GM21619 (cell line): ENCODE measurements around the gene RPS25.
"Not testable (repeated sequence)": the region's sequence is repeated elsewhere in the genome, so short reads cannot be mapped to it uniquely, and the experiment has no call there.

Experiments used
- ATAC-seq: cut with Tn5 transposase; IDR thresholded peaks from one replicate; pipeline ENCODE4 v1.9.1; 2021; ENCODE audit not compliant: unreplicated experiment

Gene RPS25

DNA sequence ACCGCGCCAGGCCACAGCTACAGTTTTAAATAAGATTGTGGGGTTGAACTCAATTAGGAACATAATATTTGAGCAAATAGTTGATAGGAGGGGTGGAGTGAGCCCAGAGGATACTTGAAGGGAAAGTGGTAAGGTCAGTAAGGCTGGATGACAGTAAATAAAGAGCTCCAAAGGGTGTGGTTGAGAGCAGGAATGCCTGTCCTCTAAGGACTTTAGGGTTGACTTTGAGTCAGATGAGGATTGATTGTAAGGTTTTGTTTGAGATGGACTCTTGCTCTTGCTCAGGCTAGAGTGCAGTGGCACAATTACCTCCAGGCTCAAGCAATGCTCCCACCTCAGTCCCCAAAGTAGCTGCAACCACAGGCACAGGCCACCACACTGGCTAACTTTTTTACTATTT, 44.2 kb downstream of the RPS25 start:
- no peak for ATAC-seq

DNA sequence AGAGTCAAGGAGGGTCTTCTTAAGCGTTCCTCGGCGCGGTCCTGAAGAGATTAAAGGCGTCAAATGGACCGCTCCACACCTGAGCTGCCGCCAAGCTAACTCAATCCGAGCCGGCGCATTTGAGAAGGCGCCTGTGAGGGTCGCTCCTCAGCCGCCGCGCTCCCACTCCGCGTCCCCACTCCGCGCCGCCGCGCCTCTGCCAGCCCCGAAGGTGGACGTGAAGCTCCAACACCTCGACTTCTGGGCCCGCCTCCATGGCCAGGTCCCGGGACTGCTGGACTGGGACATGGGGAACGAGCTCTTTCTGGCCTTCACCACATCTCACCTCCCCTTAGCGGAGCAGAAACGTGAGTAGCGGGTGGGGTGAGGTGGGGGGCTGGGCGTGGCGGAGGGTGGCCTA, 46.5 kb downstream of the RPS25 start, which contains the start of gene FOXR1:
TSS of gene FOXR1 (plus strand) at position 116 of the 400 bp plus-strand sequence. CDS start at position 287, 171 bp downstream.
- no peak for ATAC-seq

DNA sequence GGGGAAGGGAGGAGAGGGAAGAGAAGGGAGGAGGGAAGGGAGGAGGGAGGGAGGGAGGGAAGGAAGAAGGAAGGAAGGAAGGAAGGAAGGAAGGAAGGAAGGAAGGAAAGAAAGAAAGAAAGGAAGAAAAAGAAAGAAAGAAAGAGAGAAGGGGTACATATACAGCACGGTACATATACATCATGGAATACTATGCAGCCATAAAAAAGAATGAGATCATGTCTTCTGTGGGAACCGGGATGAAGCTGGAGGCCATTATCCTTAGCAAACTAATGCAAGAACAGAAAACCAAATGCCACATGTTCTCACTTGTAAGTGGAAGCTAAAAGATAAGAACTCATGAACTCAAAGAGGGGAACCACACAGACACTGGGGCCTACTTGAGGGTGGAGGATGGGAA, 48.6 kb downstream of the RPS25 start:
- not testable (repeated sequence) for ATAC-seq
